Mammary epithelial cell (primary cell): ENCODE measurements around the gene RELN.

Source experiments
- CTCF ChIP-seq, 2 donors: IDR thresholded peaks in 1 of 2; conservative IDR thresholded peaks in 1 of 2; 2 replicates each; pipeline ENCODE4 v1.5.1; 2011 to 2012; ENCODE audit warnings: inconsistent platforms in 2 of 2, low read length in 2 of 2, mild to moderate bottlenecking in 2 of 2, control low read depth in 1 of 2, low read depth in 1 of 2; ENCODE audit not compliant: insufficient read depth in 1 of 2; ENCODE audit errors: extremely low read depth in 1 of 2
- EZH2 ChIP-seq: IDR thresholded peaks from 2 replicates; pipeline ENCODE4 v1.6.1; 2012; ENCODE audit warnings: low read length, inconsistent platforms, borderline replicate concordance

- TF ChIP-seq CTCF (conservative IDR thresholded peaks at IDR 0.05 in 1 of 2, IDR thresholded peaks at IDR 0.05 in 1 of 2; ENCODE audit: extremely low read depth in 1 of 2, insufficient read depth in 1 of 2, low read depth in 1 of 2, low read length in 2 of 2) (no peak), EZH2 (no peak)
Measured at GRCh38 chr7:104038136-104038535, 48.7 kb upstream of the RELN start.
